A549 (cell line): ENCODE data around the gene PRXL2B.
A peak's percentile ranks its signal among the peaks of the same experiment; 100 is the strongest.

Experiments
- ESRRA ChIP-seq: fragments of 150-350 bp; IDR thresholded peaks from 2 replicates; pipeline ENCODE4 v1.6.1; 2014; ENCODE audit warnings: mild to moderate bottlenecking, low read length, borderline replicate concordance
- HEYL ChIP-seq: fragments of 250-450 bp; sonication (Bioruptor Pico); IDR thresholded peaks from 2 replicates; pipeline ENCODE4 v1.8.0; 2021; ENCODE audit warnings: mild to moderate bottlenecking, moderate library complexity
- JUN ChIP-seq, 2 experiments: fragments of >200 bp; sonication (Bioruptor Twin); formaldehyde crosslinking; IDR thresholded peaks; 2 replicates in 1 of 2; 3 replicates in 1 of 2; pipeline ENCODE4 v1.6.1; 2016 to 2017
- MAFK ChIP-seq: fragments of 450-650 bp; IDR thresholded peaks from 2 replicates; pipeline ENCODE4 v1.6.1; 2014; ENCODE audit not compliant: partially characterized antibody
- PHF8 ChIP-seq: fragments of 200-600 bp; sonication (generic); IDR thresholded peaks from 2 replicates; pipeline ENCODE4 v1.6.1; 2016; ENCODE audit warnings: low read depth, mild to moderate bottlenecking, antibody characterized with exemption, moderate library complexity, borderline replicate concordance
- POLR2A ChIP-seq: IDR thresholded peaks from 2 replicates; pipeline ENCODE4 v1.6.1; 2012; ENCODE audit warnings: mild to moderate bottlenecking, low read length
- TF ChIP-seq, protein P1 (sequence below): fragments of >200 bp; sonication (Bioruptor Twin); formaldehyde crosslinking; IDR thresholded peaks from 3 replicates; pipeline ENCODE4 v1.5.1; 2016
- TF ChIP-seq, protein P2 (sequence below): IDR thresholded peaks from 2 replicates; pipeline ENCODE4 v1.6.1; 2012
- TF ChIP-seq, protein P3 (sequence below): fragments of 450-650 bp; IDR thresholded peaks from 2 replicates; pipeline ENCODE4 v1.6.1; 2014; ENCODE audit warnings: antibody characterized with exemption

DNA sequence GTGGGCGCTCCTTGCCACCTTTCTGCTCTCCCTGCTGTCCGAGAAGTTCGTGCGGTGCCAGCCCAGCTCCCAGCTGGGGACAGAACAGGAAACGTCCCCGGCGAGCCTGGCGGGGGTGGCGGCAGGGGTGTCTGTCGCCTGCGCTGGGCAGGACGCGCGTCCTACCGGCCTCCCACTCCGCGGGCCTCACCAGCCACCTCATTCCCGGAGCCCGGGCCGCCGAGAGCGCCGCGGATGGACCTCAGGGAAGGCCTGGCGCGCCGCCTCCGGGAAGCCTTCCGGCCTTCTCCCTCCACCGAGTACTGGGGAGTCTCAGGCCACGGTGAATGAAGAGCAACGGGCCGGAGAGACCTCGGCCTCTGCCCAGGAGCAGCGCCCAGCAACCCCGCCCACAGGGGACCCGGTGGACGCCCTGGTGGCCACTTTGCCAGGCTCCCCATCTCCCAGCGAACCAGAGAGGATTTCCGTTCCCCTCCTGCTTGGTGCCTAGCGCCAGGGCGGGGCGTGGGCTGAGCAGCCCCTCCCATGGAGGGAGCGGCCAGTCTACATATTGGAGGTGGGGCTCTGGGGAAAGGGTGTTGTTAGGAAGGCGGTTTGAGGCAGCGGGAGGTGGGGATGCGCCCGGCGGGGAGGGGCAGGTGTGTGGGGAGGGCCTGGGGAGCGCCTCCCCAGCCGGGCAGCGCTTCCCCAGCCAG lies 39.9 kb upstream of the PRXL2B start:
- TF ChIP-seq, protein P1, sequence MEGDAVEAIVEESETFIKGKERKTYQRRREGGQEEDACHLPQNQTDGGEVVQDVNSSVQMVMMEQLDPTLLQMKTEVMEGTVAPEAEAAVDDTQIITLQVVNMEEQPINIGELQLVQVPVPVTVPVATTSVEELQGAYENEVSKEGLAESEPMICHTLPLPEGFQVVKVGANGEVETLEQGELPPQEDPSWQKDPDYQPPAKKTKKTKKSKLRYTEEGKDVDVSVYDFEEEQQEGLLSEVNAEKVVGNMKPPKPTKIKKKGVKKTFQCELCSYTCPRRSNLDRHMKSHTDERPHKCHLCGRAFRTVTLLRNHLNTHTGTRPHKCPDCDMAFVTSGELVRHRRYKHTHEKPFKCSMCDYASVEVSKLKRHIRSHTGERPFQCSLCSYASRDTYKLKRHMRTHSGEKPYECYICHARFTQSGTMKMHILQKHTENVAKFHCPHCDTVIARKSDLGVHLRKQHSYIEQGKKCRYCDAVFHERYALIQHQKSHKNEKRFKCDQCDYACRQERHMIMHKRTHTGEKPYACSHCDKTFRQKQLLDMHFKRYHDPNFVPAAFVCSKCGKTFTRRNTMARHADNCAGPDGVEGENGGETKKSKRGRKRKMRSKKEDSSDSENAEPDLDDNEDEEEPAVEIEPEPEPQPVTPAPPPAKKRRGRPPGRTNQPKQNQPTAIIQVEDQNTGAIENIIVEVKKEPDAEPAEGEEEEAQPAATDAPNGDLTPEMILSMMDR = no peak
- TF ChIP-seq, protein P2, sequence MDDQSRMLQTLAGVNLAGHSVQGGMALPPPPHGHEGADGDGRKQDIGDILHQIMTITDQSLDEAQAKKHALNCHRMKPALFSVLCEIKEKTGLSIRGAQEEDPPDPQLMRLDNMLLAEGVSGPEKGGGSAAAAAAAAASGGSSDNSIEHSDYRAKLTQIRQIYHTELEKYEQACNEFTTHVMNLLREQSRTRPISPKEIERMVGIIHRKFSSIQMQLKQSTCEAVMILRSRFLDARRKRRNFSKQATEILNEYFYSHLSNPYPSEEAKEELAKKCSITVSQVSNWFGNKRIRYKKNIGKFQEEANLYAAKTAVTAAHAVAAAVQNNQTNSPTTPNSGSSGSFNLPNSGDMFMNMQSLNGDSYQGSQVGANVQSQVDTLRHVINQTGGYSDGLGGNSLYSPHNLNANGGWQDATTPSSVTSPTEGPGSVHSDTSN = no peak
- TF ChIP-seq JUN (IDR thresholded peaks at IDR 0.05) = no peak
- TF ChIP-seq POLR2A = no peak; the same call in 1 of the 2 replicates
- no peak for TF ChIP-seq HEYL
- peak; percentile 53; the same call in 1 of the 2 replicates for TF ChIP-seq PHF8
- no peak for TF ChIP-seq MAFK
- no peak for TF ChIP-seq ESRRA
- TF ChIP-seq, protein P3, sequence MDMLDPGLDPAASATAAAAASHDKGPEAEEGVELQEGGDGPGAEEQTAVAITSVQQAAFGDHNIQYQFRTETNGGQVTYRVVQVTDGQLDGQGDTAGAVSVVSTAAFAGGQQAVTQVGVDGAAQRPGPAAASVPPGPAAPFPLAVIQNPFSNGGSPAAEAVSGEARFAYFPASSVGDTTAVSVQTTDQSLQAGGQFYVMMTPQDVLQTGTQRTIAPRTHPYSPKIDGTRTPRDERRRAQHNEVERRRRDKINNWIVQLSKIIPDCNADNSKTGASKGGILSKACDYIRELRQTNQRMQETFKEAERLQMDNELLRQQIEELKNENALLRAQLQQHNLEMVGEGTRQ = no peak
